ENCODE measurements around the gene PFN1. TPM values are rescaled to one million over a fixed set of nuclear protein-coding genes. Genes with fewer than 3 reads are reported as not detected.

The PFN1 gene
- total and polyA plus RNA-seq, 8 donors, result 218 to 789 (median 594) TPM

- intact Hi-C loops (cut with DNase I; ENCODE audit: low total_unique reads), result no loop called here
- TF ChIP-seq CTCF (IDR thresholded peaks at IDR 0.05) (no peak), POLR2AphosphoS5 (IDR thresholded peaks at IDR 0.05) (no peak), POLR2A (IDR thresholded peaks at IDR 0.05) (no peak), EP300 (IDR thresholded peaks at IDR 0.05) (no peak)
- no peak overlapping the region for H3K4me3 ChIP-seq
Measured at GRCh38 chr17:4982305-4982704, 34.0 kb upstream of the PFN1 start.

GRCh38 chr17:4980644-4981216, 32.4 kb upstream of the PFN1 start:
- DNase-seq, result peak in 1 of 2 donors; percentile 88
- Histone ChIP-seq H3K27ac (peak overlapping the region in 1 of 5 donors; percentile 18), H3K4me3 (no peak overlapping the region), H3K27me3 (no peaks in the 10 kb centered on the region), H3K9me3 (no peaks in the 10 kb centered on the region), H3K36me3 (peaks cover 49 to 98% (median 96%) of the 10 kb centered on the region in 4 donors), H3K4me1 (peaks cover 1 to 41% (median 10%) of the 10 kb centered on the region in 4 donors)
- TF ChIP-seq POLR2A (IDR thresholded peaks at IDR 0.05) (no peak), POLR2AphosphoS5 (IDR thresholded peaks at IDR 0.05) (no peak), EP300 (IDR thresholded peaks at IDR 0.05) (no peak), CTCF (IDR thresholded peaks at IDR 0.05) (peak in 5 of 7 experiments; percentile 45 to 90 (median 88))
- intact Hi-C loops (cut with DNase I; ENCODE audit: low total_unique reads), result no loop called here
- 32 to 46% (median 36%) methylated on average over 6 of the region's 6 CpGs for WGBS, 5 donors

More at GRCh38 chr17:4982305-4982704, 34.0 kb upstream of the PFN1 start:
- peaks cover 40 to 84% (median 81%) of the 10 kb centered on the region in 4 donors for H3K36me3 ChIP-seq
- no peaks in the 10 kb centered on the region for H3K9me3 ChIP-seq
- H3K4me1 ChIP-seq, result peaks cover 12 to 52% (median 24%) of the 10 kb centered on the region in 4 donors
- no peak overlapping the region for H3K27ac ChIP-seq
- no peak for DNase-seq
- 65 to 80% (median 66%) methylated on average over 5 of the region's 5 CpGs for WGBS, 5 donors
- H3K27me3 ChIP-seq, result no peaks in the 10 kb centered on the region

DNA sequence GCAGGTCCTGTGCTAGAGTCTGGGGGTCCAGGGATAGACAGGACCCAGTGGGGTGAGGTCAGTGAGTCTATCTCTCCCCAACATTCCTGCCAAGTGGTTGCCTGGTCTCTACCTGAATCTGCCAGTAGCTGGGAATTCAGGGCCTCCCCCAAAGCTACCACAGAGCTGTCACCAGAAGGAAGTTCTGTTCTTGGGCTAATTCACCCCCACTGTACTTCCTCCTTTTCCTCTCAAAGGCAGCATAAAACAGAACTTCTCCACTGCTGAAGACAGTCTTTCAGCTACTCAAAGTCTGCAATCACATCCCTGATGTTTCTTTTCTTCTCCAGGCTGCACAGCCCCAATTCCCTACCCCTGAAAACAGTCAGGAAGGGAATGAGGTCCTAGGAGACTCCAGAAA, 30.4 kb upstream of the PFN1 start:
- intact Hi-C loops (cut with DNase I; ENCODE audit: low total_unique reads), result loop anchor here (10.0 kb wide), 2 partner anchors 74 to 86 kb away; partner anchors contain the start of gene CHRNE
- no peak for DNase-seq
- H3K27me3 ChIP-seq, result no peaks in the 10 kb centered on the region
- peaks cover 0 to 45% (median 3%) of the 10 kb centered on the region in 4 donors for H3K4me1 ChIP-seq
- no peak overlapping the region for H3K4me3 ChIP-seq
- H3K36me3 ChIP-seq, result peaks cover 54 to 98% (median 97%) of the 10 kb centered on the region in 4 donors
- TF ChIP-seq POLR2A (IDR thresholded peaks at IDR 0.05) (no peak), EP300 (IDR thresholded peaks at IDR 0.05) (no peak), CTCF (IDR thresholded peaks at IDR 0.05) (no peak), POLR2AphosphoS5 (IDR thresholded peaks at IDR 0.05) (no peak)
- H3K9me3 ChIP-seq, result no peaks in the 10 kb centered on the region
- peak overlapping the region in 1 of 5 donors; percentile 19 for H3K27ac ChIP-seq

DNA sequence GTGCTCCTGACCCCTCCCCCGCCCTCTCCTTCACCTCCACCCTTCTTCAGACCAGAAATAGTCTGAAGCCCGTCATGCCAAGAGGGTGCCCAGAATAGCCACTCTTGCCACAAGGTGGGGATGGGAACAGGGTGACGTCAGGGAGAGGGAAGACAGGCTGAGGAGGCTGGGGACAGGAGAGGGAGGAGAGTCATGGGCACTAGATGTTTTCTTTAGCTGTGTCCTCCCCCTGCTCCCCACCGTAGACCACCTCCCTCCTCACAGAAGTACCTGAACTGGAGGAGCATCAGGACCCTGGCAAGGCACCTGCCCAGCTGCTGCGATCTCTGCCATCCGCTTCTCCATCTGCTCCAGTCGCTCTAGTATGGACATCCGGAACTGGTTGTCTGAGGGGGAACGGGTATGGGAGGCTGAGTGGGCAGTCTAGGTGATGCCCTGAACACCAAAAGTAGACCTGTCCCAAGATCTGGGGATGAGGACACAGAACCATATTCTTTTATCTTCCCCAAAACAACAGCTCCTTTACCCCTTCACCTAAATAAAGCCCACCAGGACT, 25.9 kb upstream of the PFN1 start:
- Histone ChIP-seq H3K4me1 (peaks cover 5 to 43% (median 9%) of the 10 kb centered on the region in 4 donors), H3K27ac (peak overlapping the region in 1 of 5 donors; percentile 54), H3K9me3 (no peaks in the 10 kb centered on the region), H3K27me3 (no peaks in the 10 kb centered on the region), H3K4me3 (no peak overlapping the region), H3K36me3 (peaks cover 58 to 100% (median 96%) of the 10 kb centered on the region in 4 donors)
- intact Hi-C loops (cut with DNase I; ENCODE audit: low total_unique reads), result loop anchor here (10.0 kb wide), 2 partner anchors 69 to 91 kb away; partner anchors contain the start of gene CHRNE
- 78 to 89% (median 84%) methylated on average over 9 of the region's 9 CpGs for WGBS, 5 donors
- DNase-seq, result no peak
- no peak for TF ChIP-seq CTCF (IDR thresholded peaks at IDR 0.05)
- no peak for TF ChIP-seq POLR2AphosphoS5 (IDR thresholded peaks at IDR 0.05)
- no peak for TF ChIP-seq POLR2A (IDR thresholded peaks at IDR 0.05)
- TF ChIP-seq EP300 (IDR thresholded peaks at IDR 0.05), result no peak
